ENCODE measurements around the gene ZNRD2.

Gene ZNRD2

GRCh38 chr11:65558002-65558929 lies 12.0 kb upstream of the ZNRD2 start, which contains the start of gene LTBP3 (continued):
- TF ChIP-seq, protein P1, sequence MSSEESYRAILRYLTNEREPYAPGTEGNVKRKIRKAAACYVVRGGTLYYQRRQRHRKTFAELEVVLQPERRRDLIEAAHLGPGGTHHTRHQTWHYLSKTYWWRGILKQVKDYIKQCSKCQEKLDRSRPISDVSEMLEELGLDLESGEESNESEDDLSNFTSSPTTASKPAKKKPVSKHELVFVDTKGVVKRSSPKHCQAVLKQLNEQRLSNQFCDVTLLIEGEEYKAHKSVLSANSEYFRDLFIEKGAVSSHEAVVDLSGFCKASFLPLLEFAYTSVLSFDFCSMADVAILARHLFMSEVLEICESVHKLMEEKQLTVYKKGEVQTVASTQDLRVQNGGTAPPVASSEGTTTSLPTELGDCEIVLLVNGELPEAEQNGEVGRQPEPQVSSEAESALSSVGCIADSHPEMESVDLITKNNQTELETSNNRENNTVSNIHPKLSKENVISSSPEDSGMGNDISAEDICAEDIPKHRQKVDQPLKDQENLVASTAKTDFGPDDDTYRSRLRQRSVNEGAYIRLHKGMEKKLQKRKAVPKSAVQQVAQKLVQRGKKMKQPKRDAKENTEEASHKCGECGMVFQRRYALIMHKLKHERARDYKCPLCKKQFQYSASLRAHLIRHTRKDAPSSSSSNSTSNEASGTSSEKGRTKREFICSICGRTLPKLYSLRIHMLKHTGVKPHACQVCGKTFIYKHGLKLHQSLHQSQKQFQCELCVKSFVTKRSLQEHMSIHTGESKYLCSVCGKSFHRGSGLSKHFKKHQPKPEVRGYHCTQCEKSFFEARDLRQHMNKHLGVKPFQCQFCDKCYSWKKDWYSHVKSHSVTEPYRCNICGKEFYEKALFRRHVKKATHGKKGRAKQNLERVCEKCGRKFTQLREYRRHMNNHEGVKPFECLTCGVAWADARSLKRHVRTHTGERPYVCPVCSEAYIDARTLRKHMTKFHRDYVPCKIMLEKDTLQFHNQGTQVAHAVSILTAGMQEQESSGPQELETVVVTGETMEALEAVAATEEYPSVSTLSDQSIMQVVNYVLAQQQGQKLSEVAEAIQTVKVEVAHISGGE (tag by site-specific recombination; conservative IDR thresholded peaks at IDR 0.05; ENCODE audit: low read depth): no peak
- TF ChIP-seq ZNF423 (tag by site-specific recombination; IDR thresholded peaks at IDR 0.05) (no peak), ZNF335 (tag by site-specific recombination; conservative IDR thresholded peaks at IDR 0.05) (0 out of 2 replicates have a peak, but pooled peaks have one; percentile 28), ZNF24 (tag by site-specific recombination; IDR thresholded peaks at IDR 0.05) (no peak), GLIS1 (tag by site-specific recombination; IDR thresholded peaks at IDR 0.05) (peak; percentile 79), ATF2 (tag by site-specific recombination; IDR thresholded peaks at IDR 0.05; ENCODE audit: low read depth) (no peak), ZBTB6 (tag by site-specific recombination; IDR thresholded peaks at IDR 0.05) (no peak), ZNF558 (tag by site-specific recombination; IDR thresholded peaks at IDR 0.05) (no peak), ZNF610 (tag by site-specific recombination; IDR thresholded peaks at IDR 0.05; ENCODE audit: borderline replicate concordance) (0 out of 2 replicates have a peak, but pooled peaks have one; percentile 7), ZFHX2 (tag by site-specific recombination; conservative IDR thresholded peaks at IDR 0.05) (peak; percentile 17; the same call in 1 of the 2 replicates), ZNF560 (tag by site-specific recombination; IDR thresholded peaks at IDR 0.05; ENCODE audit: borderline replicate concordance) (no peak), ZNF513 (tag by site-specific recombination; IDR thresholded peaks at IDR 0.05) (peak; percentile 58), ZNF561 (tag by site-specific recombination; IDR thresholded peaks at IDR 0.05; ENCODE audit: borderline replicate concordance) (peak; percentile 23; the same call in 1 of the 2 replicates), ZBTB7A (tag by site-specific recombination; IDR thresholded peaks at IDR 0.05; ENCODE audit: low read depth) (no peak), CTCF (tag by site-specific recombination; IDR thresholded peaks at IDR 0.05) (no peak), GLI2 (tag by site-specific recombination; IDR thresholded peaks at IDR 0.05; ENCODE audit: borderline replicate concordance, low read depth) (no peak), ZNF292 (tag by site-specific recombination; IDR thresholded peaks at IDR 0.05; ENCODE audit: borderline replicate concordance, low read depth) (no peak)
- TF ChIP-seq, protein P2, sequence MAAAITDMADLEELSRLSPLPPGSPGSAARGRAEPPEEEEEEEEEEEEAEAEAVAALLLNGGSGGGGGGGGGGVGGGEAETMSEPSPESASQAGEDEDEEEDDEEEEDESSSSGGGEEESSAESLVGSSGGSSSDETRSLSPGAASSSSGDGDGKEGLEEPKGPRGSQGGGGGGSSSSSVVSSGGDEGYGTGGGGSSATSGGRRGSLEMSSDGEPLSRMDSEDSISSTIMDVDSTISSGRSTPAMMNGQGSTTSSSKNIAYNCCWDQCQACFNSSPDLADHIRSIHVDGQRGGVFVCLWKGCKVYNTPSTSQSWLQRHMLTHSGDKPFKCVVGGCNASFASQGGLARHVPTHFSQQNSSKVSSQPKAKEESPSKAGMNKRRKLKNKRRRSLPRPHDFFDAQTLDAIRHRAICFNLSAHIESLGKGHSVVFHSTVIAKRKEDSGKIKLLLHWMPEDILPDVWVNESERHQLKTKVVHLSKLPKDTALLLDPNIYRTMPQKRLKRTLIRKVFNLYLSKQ (tag by site-specific recombination; IDR thresholded peaks at IDR 0.05; ENCODE audit: borderline replicate concordance): no peak
- TF ChIP-seq, protein P3, sequence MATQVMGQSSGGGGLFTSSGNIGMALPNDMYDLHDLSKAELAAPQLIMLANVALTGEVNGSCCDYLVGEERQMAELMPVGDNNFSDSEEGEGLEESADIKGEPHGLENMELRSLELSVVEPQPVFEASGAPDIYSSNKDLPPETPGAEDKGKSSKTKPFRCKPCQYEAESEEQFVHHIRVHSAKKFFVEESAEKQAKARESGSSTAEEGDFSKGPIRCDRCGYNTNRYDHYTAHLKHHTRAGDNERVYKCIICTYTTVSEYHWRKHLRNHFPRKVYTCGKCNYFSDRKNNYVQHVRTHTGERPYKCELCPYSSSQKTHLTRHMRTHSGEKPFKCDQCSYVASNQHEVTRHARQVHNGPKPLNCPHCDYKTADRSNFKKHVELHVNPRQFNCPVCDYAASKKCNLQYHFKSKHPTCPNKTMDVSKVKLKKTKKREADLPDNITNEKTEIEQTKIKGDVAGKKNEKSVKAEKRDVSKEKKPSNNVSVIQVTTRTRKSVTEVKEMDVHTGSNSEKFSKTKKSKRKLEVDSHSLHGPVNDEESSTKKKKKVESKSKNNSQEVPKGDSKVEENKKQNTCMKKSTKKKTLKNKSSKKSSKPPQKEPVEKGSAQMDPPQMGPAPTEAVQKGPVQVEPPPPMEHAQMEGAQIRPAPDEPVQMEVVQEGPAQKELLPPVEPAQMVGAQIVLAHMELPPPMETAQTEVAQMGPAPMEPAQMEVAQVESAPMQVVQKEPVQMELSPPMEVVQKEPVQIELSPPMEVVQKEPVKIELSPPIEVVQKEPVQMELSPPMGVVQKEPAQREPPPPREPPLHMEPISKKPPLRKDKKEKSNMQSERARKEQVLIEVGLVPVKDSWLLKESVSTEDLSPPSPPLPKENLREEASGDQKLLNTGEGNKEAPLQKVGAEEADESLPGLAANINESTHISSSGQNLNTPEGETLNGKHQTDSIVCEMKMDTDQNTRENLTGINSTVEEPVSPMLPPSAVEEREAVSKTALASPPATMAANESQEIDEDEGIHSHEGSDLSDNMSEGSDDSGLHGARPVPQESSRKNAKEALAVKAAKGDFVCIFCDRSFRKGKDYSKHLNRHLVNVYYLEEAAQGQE (tag by site-specific recombination; IDR thresholded peaks at IDR 0.05): 0 out of 2 replicates have a peak, but pooled peaks have one; percentile 11
- TF ChIP-seq, protein P4, sequence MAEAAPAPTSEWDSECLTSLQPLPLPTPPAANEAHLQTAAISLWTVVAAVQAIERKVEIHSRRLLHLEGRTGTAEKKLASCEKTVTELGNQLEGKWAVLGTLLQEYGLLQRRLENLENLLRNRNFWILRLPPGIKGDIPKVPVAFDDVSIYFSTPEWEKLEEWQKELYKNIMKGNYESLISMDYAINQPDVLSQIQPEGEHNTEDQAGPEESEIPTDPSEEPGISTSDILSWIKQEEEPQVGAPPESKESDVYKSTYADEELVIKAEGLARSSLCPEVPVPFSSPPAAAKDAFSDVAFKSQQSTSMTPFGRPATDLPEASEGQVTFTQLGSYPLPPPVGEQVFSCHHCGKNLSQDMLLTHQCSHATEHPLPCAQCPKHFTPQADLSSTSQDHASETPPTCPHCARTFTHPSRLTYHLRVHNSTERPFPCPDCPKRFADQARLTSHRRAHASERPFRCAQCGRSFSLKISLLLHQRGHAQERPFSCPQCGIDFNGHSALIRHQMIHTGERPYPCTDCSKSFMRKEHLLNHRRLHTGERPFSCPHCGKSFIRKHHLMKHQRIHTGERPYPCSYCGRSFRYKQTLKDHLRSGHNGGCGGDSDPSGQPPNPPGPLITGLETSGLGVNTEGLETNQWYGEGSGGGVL (tag by site-specific recombination; IDR thresholded peaks at IDR 0.05): peak; percentile 85
